HCT116 (cell line): ENCODE data around the gene TMEM86B. TPM values are rescaled to one million over a fixed set of nuclear protein-coding genes. Genes with fewer than 3 reads are reported as not detected.

Source experiments
- ATAC-seq: fragments of 200-7000 bp; cut with Tn5 transposase; 2 replicates; pipeline ENCODE4 v1.9.1; 2020; ENCODE audit warnings: mild to moderate bottlenecking, moderate library complexity
- BruUV-seq: library from RNA; stranded (reverse); fragments of 400-500 nt; replicated peaks from 2 replicates; lab custom pipeline; 2021; lab: Mats Ljungman, UMichigan
- CTCF ChIA-PET: fragments of 300-600 bp; sonication (Branson Sonifier 250); formaldehyde crosslinking; loops from one replicate; lab custom pipeline; 2021; ENCODE audit warnings: antibody characterized with exemption; lab: Charles Lee
- POLR2A ChIA-PET: fragments of 300-600, 350-600 bp; sonication (Branson Sonifier 250); formaldehyde crosslinking; loops from one replicate; lab custom pipeline; 2021; ENCODE audit warnings: antibody characterized with exemption; lab: Charles Lee
- RAD21 ChIA-PET, 2 experiments: fragments of 300-600 bp; sonication (Branson Sonifier 250); formaldehyde crosslinking; loops; one replicate each; lab custom pipeline; 2023; ENCODE audit warnings: low total read pairs in 2 of 2; ENCODE audit not compliant: uncharacterized antibody in 2 of 2, unreplicated experiment in 2 of 2, low non-redundant PET in 1 of 2; lab: Charles Lee
- DNase-seq: peaks from one replicate; pipeline ENCODE4 v3.0.0-alpha.2; 2010; ENCODE audit warnings: low read depth, low spot score
- H2AFZ ChIP-seq: fragments of 200-600 bp; shearing (Covaris generic), sonication (generic); 2 replicates; pipeline ENCODE4 v1.6.1; 2017; ENCODE audit warnings: low read depth, mixed run types, mixed read lengths, antibody characterized with exemption, low read length; ENCODE audit not compliant: poor library complexity, severe bottlenecking
- H3K27ac ChIP-seq: 2 replicates; pipeline ENCODE4 v1.5.1; 2012; ENCODE audit warnings: low read depth, low read length
- H3K27me3 ChIP-seq: fragments of 200-600 bp; sonication (generic); 2 replicates; pipeline ENCODE4 v1.6.1; 2016; ENCODE audit warnings: mixed run types, low read length, mixed read lengths; ENCODE audit not compliant: insufficient read depth
- H3K36me3 ChIP-seq, 2 experiments: fragments of 200-500 bp in 1 of 2; fragments of 200-600 bp in 1 of 2; sonication (Bioruptor generic) in 1 of 2; sonication (generic) in 1 of 2; 2 replicates each; pipeline versions ENCODE4 v1.5.1 to v1.6.1; 2014 to 2016; ENCODE audit warnings: low read length in 2 of 2, inconsistent platforms in 1 of 2, mixed read lengths in 1 of 2, mixed run types in 1 of 2; ENCODE audit not compliant: insufficient read depth in 2 of 2, control insufficient read depth in 1 of 2
- H3K4me1 ChIP-seq, 2 experiments: fragments of 200-600 bp in 1 of 2; sonication (generic) in 1 of 2; 2 replicates each; pipeline versions ENCODE4 v1.5.1 to v1.6.1; 2012 to 2017; ENCODE audit warnings: low read length in 2 of 2, inconsistent platforms in 1 of 2, mild to moderate bottlenecking in 1 of 2, mixed read lengths in 1 of 2, mixed run types in 1 of 2, moderate library complexity in 1 of 2; ENCODE audit not compliant: insufficient read depth in 2 of 2, control insufficient read depth in 1 of 2
- H3K4me2 ChIP-seq: fragments of 200-600 bp; sonication (generic); 2 replicates; pipeline ENCODE4 v1.6.1; 2017; ENCODE audit warnings: mixed run types, low read length, mixed read lengths
- H3K4me3 ChIP-seq, 2 experiments: fragments of 200-600 bp in 1 of 2; sonication (generic) in 1 of 2; replicated peaks in 1 of 2; 2 replicates each; pipeline ENCODE4 v1.5.1; 2011 to 2016; ENCODE audit warnings: low read length in 2 of 2, control low read depth in 1 of 2, low read depth in 1 of 2, mild to moderate bottlenecking in 1 of 2, mixed read lengths in 1 of 2, mixed run types in 1 of 2
- H3K79me2 ChIP-seq: fragments of 200-600 bp; sonication (generic); 2 replicates; pipeline ENCODE4 v1.6.1; 2017; ENCODE audit warnings: mild to moderate bottlenecking, mixed run types, low read length, moderate library complexity, mixed read lengths; ENCODE audit not compliant: insufficient read depth
- H3K9ac ChIP-seq: fragments of 200-600 bp; sonication (generic); 2 replicates; pipeline ENCODE4 v1.6.1; 2016; ENCODE audit warnings: low read length, mixed read lengths
- H3K9me2 ChIP-seq: fragments of 200-600 bp; sonication (generic), shearing (Covaris generic); 2 replicates; pipeline ENCODE4 v1.6.1; 2017; ENCODE audit warnings: mixed run types, mild to moderate bottlenecking, moderate library complexity; ENCODE audit not compliant: insufficient read depth
- H3K9me3 ChIP-seq, 2 experiments: fragments of 200-500 bp in 1 of 2; fragments of 200-600 bp in 1 of 2; sonication (Bioruptor generic) in 1 of 2; sonication (generic) in 1 of 2; 2 replicates each; pipeline ENCODE4 v1.6.1; 2014 to 2017; ENCODE audit warnings: low read length in 2 of 2, mixed read lengths in 2 of 2, inconsistent platforms in 1 of 2, low read depth in 1 of 2, mild to moderate bottlenecking in 1 of 2, mixed run types in 1 of 2, moderate library complexity in 1 of 2; ENCODE audit not compliant: control insufficient read depth in 1 of 2, insufficient read depth in 1 of 2
- H4K20me1 ChIP-seq: fragments of 200-600 bp; sonication (generic), shearing (Covaris generic); 2 replicates; pipeline ENCODE4 v1.6.1; 2017; ENCODE audit warnings: mixed run types, mild to moderate bottlenecking, moderate library complexity; ENCODE audit not compliant: insufficient read depth
- CBX3 ChIP-seq: IDR thresholded peaks from 2 replicates; pipeline ENCODE4 v1.6.1; 2012; ENCODE audit warnings: low read depth
- CEBPB ChIP-seq: IDR thresholded peaks from 2 replicates; pipeline ENCODE4 v1.6.1; 2012; ENCODE audit warnings: low read depth
- CTCF ChIP-seq, 3 experiments: fragments of 200-600 bp in 1 of 3; sonication (generic) in 1 of 3; IDR thresholded peaks in 2 of 3; conservative IDR thresholded peaks in 1 of 3; 2 replicates each; pipeline ENCODE4 v1.5.1; 2012 to 2017; ENCODE audit warnings: low read depth in 2 of 3, low read length in 2 of 3, antibody characterized with exemption in 1 of 3, borderline replicate concordance in 1 of 3, control low read depth in 1 of 3, mild to moderate bottlenecking in 1 of 3, mixed read lengths in 1 of 3, mixed run types in 1 of 3, moderate library complexity in 1 of 3; ENCODE audit not compliant: insufficient read depth in 1 of 3
- EGR1 ChIP-seq: IDR thresholded peaks from 2 replicates; pipeline ENCODE4 v1.6.1; 2012; ENCODE audit warnings: low read depth
- ELF1 ChIP-seq: IDR thresholded peaks from 2 replicates; pipeline ENCODE4 v1.6.1; 2012; ENCODE audit warnings: low read depth, borderline replicate concordance
- EZH2phosphoT487 ChIP-seq: fragments of 200-600 bp; IDR thresholded peaks from 2 replicates; pipeline ENCODE4 v1.6.1; 2018; ENCODE audit warnings: antibody characterized with exemption, borderline replicate concordance
- JUND ChIP-seq: IDR thresholded peaks from 2 replicates; pipeline ENCODE4 v1.6.1; 2012
- RAD21 ChIP-seq: IDR thresholded peaks from 2 replicates; pipeline ENCODE4 v1.6.1; 2012; ENCODE audit warnings: low read depth, mild to moderate bottlenecking
- SIN3A ChIP-seq: IDR thresholded peaks from 2 replicates; pipeline ENCODE4 v1.6.1; 2012; ENCODE audit warnings: low read depth
- TCF7L2 ChIP-seq: IDR thresholded peaks from 2 replicates; pipeline ENCODE4 v1.7.0; 2011; ENCODE audit warnings: borderline replicate concordance, inconsistent platforms; ENCODE audit not compliant: insufficient read depth, insufficient read length; ENCODE audit errors: extremely low read depth
- ZBTB33 ChIP-seq: IDR thresholded peaks from 2 replicates; pipeline ENCODE4 v1.6.1; 2011; ENCODE audit warnings: mild to moderate bottlenecking, low read length, moderate library complexity; ENCODE audit not compliant: insufficient replicate concordance; ENCODE audit errors: extremely low read depth
- ZFX ChIP-seq: fragments of 450-650 bp; IDR thresholded peaks from 2 replicates; pipeline ENCODE4 v1.6.1; 2017
- intact Hi-C: fragments of 100-400 bp; cut with micrococcal nuclease; formaldehyde crosslinking; loops from 2 replicates; pipeline ENCODE4 v1.10.0; 2022
- total RNA-seq: library from RNA; stranded (reverse); gene quantifications from one replicate; pipeline ENCODE4 v1.2.1, GENCODE V29; 2021; ENCODE audit not compliant: unreplicated experiment

The TMEM86B gene
- total RNA-seq, 1 experiment from 2014 or later, result 10.6 TPM

- no peak for TF ChIP-seq ZBTB33
- TF ChIP-seq, all 23 proteins: peak for 0
These were observed 560 bp downstream of the TMEM86B start (continued) for GRCh38 chr19:55228015-55228391.

GRCh38 chr19:55227241-55228014, 1.1 kb downstream of the TMEM86B start:
- Histone ChIP-seq H3K9me2 (no peaks in the 10 kb centered on the region), H2AFZ (no peak overlapping the region), H3K27ac (no peak overlapping the region), H3K9ac (no peak overlapping the region), H3K79me2 (no peaks in the 10 kb centered on the region; the same call in 1 of the 2 replicates), H3K27me3 (no peaks in the 10 kb centered on the region), H3K9me3 (no peaks in the 10 kb centered on the region), H4K20me1 (no peaks in the 10 kb centered on the region), H3K4me2 (no peak overlapping the region), H3K36me3 (peaks cover 0 to 11% of the 10 kb centered on the region in 2 experiments; a peak in 1 of 4 replicates), H3K4me3 (no peak overlapping the region), H3K4me1 (no peaks in the 10 kb centered on the region)
- intact Hi-C loops, result no loop called here
- TF ChIP-seq ELF1 (no peak), JUND (no peak), ZFX (no peak), SIN3A (no peak), TCF7L2 (no peak), EGR1 (no peak), CEBPB (no peak), RAD21 (no peak), CTCF (IDR thresholded peaks at IDR 0.05 in 2 of 3, conservative IDR thresholded peaks at IDR 0.05 in 1 of 3; ENCODE audit: borderline replicate concordance in 1 of 3, insufficient read depth in 1 of 3, low read depth in 2 of 3, low read length in 2 of 3) (no peak), EZH2phosphoT487 (no peak), CBX3 (no peak)
- DNase-seq, result no peak
- ChIA-PET CTCF (no interaction called here), POLR2A (no interaction called here), RAD21 (no interaction called here)
- BruUV-seq, result no TSS peak
- ATAC-seq, result no peak; the same call in 1 of the 2 replicates
